HG02840 (cell line): ENCODE results near the gene CYP3A7.
"Not testable (repeated sequence)": the region's sequence is repeated elsewhere in the genome, so short reads cannot be mapped to it uniquely, and the experiment has no call there.

Experiments used
- ATAC-seq: cut with Tn5 transposase; IDR thresholded peaks from one replicate; pipeline ENCODE4 v1.9.1; 2021; ENCODE audit warnings: mild to moderate bottlenecking, moderate library complexity, moderate number of reproducible peaks; ENCODE audit not compliant: unreplicated experiment, low FRiP score

Gene CYP3A7

DNA sequence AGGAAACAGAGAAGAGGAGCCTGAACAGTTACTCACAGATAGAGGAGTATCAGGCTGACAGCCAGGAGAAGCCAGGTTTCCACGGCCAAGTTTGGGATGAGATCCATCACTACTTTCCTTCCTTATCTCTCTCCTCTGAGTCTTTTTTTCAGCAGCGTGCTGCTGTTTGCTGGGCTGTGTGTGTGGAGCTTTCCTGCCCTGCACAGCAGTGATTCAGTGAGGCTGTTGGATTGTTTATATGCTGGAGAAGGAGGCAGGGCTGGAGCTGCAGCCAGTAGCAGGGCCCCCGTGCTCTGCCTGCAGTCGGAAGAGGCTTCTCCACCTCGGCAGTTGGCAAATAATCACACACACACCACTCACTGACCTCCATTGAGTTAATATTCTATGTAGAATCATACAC is at the start of gene CYP3A7:
Gene CYP3A7 (minus strand): TSS at position 210 of the 400 bp plus-strand sequence. CDS start 103 bp downstream, at position 107.
- ATAC-seq: no peak

DNA sequence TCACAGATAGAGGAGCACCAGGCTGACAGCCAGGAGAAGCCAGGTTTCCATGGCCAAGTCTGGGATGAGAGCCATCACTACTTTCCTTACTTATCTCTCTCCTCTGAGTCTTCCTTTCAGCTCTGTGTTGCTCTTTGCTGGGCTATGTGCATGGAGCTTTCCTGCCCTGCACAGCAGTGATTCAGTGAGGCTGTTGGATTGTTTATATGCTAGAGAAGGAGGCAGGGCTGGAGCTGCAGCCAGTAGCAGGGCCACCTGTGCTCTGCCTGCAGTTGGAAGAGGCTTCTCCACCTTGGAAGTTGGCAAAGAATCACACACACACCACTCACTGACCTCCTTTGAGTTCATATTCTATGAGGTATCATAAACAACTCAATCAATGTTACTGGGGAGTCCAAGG is 49.0 kb upstream of the CYP3A7 start, which contains the start of gene CYP3A4:
Gene CYP3A4 (minus strand): TSS at position 178 of the 400 bp plus-strand sequence. CDS start 103 bp downstream, at position 75.
- no peak for ATAC-seq

DNA sequence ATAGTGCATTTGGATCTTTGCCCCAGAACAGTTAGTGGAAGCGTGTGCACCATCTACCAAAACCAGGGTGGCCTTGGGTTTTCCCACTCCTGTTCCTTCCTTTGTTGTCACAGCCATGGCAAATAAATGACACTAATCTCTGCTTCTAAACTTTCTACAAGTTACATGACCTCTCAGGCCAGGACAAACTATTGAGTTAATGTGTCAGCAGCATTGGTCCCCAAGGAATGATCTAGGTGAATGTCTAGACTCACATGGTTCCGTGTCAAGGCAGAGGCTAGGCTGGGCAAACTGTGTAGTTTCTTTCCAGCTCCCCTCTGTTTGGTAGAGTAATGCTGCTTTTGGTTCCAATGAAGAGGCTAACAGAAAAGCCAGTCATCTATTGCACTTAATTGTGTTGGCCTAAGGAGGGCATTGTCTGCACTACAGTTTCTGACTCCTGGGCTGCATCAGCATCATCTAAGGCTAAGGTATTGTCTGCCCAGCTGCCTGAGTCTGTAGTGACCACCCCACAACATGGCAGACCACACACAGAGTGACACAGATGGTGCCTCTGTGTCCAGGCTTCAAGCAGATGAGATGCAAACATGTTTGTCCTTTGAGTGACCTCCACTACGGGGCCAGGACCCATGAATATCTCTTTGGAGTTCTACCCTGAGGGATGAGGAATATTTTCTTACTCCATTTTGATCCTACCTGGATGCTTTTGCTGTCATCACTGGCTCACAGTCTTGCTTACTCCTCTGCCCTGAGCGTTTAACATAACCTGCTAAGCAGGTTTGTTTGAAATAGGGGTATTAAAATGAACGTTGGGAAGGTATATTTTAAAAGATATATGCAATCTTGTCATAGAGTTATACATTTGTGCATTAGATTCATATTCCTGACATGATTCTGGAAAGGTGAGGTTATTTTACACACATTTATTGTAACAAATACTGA is 47.3 kb upstream of the CYP3A7 start:
- no peak for ATAC-seq

DNA sequence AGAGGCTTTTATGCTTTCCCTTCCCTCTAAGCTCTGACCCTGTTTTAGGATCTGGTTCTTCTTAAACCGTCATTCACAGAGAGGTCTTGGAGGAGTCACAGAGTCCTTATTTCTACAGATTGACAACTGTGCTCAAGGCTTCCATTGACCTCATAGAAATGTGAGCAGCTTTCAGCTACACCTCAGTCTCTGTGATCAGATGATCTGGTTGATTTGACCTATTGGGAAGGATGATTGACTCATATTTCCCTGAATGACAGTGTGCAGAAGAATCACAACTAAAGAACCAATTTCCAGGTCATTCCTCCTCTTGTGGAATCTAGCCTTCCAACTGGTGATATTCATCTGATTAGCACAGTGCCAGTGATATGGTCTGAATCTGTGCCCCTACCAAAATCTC is 45.6 kb upstream of the CYP3A7 start:
- no peak for ATAC-seq

DNA sequence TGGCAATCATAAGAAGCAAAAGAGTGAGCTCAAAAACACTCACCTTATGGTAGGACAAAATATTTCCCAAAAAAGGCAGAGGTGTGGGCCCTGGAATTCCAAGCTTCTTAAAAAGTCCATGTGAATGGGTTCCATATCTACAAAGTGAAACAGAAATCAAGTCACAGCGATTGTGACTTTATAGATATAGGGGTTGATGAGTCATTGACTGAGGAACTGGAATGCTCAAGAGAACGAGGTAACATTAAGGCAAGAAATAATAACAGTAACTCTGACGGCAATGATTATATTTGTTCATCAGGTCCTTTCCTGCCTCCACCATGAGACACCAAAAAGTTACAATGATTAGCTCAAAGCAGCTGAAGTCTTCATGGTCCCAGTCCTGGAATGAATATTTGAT is 45.0 kb upstream of the CYP3A7 start:
- ATAC-seq: no peak

DNA sequence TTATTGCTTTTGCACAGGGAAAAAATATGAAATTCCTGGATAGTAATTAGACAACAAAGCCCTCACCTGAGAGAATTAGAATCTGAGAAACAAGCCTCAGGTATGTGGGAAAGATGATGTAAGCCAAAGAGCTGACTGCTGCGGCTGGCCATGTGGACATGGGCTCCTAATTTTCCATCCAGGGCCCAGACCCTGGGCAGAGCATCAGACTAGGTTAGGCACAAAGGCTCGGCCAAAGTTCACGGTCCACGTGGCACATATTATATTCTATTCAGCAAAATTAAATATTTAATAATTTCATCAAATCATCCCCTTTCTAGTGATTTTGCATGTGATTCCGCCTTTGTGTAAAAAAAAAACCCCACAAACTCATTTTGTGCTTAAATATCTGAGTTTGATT is 43.9 kb upstream of the CYP3A7 start:
- no peak for ATAC-seq

DNA sequence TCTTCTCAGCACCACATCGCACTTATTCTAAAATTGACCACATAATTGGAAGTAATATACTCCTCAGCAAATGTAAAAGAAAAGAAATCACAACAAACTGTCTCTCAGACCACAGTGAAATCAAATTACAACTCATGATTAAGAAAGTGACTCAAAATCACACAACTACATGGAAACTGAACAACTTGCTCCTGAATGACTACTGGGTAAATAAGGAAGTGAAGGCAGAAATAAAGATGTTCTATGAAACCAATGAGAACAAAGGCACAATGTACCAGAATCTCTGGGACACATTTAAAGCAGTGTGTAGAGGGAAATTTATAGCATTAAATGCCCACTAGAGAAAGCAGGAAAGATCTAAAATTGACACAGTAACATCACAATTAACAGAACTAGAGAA is 38.4 kb upstream of the CYP3A7 start:
- ATAC-seq: not testable (repeated sequence)

DNA sequence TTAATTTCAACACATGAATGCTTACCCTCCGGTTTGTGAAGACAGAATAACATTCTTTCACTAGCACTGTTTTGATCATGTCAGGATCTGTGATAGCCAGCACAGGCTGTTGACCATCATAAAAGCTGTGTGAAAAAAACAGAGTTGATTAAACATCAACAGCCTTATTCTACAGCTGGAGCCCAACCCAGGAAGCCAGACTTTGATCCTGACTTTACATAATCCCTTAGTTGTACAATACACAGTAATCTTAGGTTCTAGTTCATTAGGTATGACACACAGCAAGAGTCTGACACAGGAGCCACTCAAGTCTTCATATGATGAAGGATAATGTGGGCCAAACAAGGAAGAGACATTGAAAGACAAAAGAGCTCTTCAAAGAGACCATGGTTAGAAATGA is 37.6 kb upstream of the CYP3A7 start:
- no peak for ATAC-seq

DNA sequence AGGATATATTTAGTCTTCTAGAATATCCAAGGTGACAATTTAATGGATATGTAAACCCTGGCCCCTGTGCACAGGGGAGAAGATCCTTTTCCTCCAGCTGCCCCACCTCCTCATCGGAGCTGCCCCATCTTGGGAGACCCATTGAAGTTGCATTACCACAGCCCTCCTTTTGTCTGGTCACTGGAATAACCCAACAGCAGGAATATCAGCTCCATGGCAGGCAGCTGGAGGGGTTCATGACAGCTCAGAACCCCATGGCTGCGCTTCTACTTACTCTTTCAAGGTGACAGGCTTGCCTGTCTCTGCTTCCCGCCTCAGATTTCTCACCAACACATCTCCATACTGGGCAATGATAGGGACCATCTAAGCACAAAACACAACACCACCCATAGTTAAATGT is 34.5 kb upstream of the CYP3A7 start:
- not testable (repeated sequence) for ATAC-seq

DNA sequence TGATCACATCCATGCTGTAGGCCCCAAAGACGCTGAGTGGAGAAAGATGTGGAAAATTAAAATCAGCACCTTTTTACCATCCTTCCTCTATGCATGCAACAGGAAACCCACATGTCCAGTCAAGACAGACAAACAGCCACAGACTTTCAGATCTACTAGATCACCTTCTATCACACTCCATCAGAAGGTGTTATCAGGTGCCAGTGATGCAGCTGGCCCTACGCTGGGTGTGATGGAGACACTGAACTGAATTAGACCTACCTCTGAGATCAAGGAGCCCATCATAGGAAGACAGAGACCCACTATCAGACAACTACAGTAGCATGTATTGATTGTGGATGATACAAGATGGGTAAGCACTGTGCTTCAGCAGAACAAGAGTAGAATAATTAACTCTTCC is 33.5 kb upstream of the CYP3A7 start:
- ATAC-seq: no peak

DNA sequence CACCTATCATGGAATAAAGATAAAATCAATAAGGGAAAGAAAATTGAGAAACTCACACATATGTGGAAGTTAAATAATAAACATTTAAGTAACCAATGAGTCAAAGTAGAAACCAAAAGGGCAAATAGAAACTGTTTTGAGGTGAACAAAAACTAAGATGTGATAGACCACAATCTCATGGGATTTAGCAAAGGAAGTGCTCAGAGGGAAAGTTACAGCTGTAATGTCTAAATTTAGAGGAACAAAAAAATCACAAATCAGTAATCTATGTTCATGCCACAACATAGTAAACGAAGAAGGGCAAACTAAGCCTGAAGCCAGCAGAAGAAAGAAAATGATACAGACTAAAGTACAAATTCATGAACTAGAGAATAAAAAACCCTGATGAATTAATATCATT is 32.7 kb upstream of the CYP3A7 start:
- peak; percentile 76 for ATAC-seq

DNA sequence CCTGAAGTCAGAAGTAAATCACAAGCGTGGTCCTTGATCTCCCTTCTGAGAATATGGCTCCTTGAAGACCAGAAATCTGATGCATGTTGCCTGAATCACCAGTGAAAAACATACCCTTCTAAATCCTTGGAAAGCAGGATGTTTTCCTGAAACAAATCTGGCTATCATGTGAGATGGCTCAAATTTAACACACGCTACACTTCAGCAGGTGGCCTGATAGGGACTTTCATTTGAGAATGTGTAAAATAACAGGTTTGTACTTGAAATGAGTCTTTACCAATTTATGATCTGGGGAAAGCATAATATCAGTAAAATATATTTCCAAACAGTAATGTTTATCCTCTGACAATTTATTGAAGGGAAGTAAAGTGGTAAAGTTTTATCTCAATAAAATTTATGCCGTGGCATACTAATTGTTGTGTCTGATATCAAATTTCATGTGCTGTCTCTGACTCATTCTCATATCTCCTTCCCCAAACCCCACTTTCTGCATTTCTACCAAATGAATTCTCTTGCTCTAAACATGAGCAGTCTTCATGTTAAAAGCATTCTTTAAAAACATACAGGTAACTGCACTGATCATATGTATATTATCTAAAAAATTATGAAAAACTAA is 31.6 kb upstream of the CYP3A7 start:
- ATAC-seq: no peak

DNA sequence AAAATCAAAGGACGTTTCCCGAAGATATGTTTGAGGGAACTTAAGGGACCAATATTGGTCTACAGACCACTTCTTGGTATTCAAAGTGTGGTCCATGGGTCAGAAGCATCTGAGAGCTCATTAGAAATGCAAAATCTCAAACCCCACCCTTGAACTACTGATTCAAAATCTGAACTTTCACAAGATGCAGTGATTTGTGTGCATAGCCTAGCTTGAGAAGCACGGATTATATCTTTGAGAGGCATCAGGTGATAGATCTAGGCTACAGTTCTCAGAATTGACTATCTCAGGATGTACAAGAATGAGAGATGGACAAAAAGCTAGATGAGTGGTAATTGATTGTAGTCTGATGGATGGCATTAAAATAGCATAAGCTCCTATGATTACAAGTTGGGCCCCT is 29.5 kb upstream of the CYP3A7 start:
- no peak for ATAC-seq

DNA sequence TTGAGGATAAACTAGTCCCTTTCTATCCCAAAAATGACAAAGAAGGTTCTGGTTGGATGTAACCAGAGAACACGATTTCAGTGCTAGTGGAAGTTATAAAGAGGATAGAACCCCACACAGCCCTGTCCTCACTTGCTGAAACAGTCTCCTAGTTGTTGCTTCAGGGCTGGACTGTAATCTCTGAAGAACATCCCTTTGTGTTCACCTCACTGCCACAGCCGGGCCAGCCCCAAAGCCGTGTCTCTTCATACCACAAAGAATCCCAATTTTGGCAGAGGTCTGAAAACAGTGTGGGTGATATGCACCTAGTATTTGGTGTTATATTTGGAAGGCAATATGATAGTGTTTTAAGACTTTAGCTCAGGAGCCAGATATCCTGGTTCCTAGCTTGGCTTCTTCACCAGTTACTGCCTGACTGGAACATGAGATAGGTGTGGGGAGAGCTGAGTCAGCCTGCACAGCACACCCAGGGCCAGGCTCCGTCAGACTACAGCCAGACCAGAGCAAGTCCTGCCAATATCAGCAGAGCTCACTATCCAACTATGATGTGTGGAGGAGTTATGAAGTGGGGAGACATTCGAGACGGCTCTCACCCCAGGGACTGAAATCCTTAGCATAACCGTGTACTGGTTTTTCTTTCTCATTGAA is 27.8 kb upstream of the CYP3A7 start:
- no peak for ATAC-seq

DNA sequence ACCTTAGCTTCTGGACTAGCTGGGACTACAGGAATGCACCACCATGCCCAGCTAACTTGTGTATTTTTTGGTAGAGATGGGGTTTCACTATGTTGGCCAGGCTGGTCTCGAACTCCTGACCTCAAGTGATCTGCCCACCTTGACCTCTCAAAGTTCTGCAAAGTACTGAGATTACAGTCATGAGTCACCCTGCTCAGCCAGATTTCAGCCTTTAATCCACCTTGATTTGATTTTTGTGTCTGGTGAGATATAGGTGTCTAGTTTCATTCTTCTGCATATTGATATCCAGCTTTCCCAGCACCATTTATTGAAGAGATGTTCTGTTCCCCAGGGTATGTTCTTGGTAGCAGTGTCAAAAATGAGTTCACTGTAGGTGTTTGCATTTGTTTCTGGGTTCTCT is 20.1 kb upstream of the CYP3A7 start:
- ATAC-seq: no peak

DNA sequence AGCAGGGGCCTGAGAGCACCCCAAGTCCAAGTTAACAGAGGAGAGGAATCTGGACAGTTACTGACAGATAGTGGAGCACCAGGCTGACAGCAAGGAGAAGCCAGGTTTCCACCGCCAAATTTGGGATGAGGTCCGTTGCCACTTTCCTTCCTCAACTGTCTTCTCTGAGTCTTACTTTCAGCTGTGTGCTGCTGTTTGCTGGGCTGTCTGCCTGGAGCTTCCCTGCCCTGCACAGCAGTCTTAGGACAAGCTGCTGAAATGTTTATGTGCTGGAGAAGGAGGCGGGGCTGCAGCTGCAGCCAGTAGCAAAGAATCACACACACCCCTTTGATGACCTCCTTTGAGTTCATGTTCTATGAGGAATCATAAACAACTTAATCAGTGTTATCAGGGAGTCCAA is 17.4 kb upstream of the CYP3A7 start:
- ATAC-seq: no peak

DNA sequence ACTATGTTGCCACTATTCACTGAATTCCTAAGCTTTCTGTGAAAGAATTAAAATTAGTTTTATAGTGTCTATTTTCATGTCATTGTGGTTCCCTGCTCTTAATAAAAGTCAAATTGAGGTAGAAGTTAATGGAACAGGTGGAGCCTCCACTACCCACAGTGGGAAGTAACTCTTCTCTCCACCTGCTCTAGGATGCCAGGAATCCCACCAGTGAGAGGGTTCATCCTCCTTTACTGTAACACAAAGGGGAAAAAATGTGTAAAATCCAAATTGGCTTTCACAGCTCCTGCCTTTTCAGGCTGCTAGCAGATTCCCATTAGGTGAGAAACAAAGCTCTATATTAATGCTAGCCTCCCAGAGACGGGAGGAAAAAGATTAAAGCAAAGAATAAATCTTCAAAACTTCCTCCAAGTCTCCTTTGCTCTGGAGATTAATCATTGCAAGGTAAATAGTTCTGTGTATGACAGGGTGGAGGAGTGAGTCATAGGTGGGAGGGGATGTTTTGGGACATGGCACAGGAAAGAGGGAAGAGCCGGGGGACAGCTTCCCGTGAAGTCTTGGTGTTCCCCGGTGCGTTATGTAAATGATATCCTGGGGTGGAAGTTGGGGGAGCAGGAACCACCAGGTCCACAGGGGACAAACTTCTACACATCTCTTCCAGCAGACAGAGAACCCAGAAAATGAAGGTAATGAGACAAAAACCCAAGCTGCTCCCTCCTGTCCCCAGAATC is 16.5 kb upstream of the CYP3A7 start:
- ATAC-seq: not testable (repeated sequence)

DNA sequence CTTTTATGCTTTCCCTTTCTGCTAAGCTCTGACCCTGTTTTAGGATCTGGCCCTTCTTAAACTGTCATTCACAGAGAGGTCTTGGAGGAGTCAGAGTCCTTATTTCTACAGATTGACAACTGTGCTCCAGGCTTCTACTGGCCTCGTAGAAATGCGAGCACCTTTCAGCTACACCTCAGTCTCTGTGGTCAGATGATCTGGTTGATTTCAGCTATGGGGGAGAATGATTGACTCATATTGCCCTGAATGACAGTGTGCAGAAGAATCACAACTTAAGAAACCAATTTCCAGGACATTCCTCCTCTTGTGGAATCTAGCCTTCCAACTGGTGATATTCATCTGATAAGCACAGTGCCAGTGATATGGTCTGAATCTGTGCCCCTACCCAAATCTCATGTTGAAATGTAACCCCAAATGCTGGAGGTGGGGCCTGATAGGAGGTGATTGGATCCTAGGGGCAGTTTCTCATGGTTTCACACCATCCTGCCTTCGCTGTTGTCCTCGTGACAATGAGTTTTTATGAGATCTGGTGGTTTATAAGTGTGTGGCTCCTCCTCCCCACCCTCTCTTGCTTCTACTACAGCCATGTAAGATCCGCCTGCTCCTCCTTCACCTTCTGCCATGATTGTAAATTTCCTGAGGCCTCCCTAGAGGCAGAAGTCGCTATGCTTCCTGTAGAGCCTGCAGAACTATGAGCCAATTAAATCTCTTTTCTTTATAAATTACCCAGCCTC is 14.0 kb upstream of the CYP3A7 start:
- no peak for ATAC-seq

DNA sequence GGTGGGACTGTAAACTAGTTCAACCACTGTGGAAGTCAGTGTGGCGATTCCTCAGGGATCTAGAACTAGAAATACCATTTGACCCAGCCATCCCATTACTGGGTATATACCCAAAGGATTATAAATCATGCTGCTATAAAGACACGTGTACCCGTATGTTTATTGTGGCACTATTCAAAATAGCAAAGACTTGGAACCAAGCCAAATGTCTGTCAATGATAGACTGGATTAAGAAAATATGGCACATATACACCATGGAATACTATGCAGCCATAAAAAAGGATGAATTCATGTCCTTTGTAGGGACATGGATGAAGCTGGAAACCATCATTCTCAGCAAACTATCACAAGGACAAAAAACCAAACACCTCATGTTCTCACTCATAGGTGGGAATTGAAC is 11.9 kb upstream of the CYP3A7 start:
- ATAC-seq: not testable (repeated sequence)

DNA sequence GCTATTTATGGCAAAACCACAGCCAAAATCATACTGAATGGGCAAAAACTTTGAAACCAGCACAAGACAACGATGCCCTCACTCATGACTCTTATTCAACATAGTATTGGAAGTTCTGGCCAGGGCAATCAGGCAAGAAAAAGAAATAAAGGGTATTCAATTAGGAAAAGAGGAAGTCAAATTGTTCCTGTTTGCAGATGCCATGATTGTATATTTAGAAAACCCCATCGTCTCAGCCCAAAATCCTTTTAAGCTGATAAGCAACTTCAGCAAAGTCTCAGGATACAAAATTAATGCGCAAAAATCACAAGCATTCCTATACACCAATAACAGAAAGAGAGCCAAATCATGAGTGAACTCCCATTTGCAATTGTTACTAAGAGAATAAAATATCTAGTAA is 10.4 kb upstream of the CYP3A7 start:
- not testable (repeated sequence) for ATAC-seq
